NCI-H2196 (cell line): Measurements from ENCODE around the gene CFAP20DC.
"Not testable (repeated sequence)": the region's sequence is repeated elsewhere in the genome, so short reads cannot be mapped to it uniquely, and the experiment has no call there.

ENCODE experiments used
- DNase-seq: peaks from one replicate; lab custom pipeline; 2025; ENCODE audit not compliant: unreplicated experiment; lab: John Stamatoyannopoulos, UW

Gene CFAP20DC

DNA sequence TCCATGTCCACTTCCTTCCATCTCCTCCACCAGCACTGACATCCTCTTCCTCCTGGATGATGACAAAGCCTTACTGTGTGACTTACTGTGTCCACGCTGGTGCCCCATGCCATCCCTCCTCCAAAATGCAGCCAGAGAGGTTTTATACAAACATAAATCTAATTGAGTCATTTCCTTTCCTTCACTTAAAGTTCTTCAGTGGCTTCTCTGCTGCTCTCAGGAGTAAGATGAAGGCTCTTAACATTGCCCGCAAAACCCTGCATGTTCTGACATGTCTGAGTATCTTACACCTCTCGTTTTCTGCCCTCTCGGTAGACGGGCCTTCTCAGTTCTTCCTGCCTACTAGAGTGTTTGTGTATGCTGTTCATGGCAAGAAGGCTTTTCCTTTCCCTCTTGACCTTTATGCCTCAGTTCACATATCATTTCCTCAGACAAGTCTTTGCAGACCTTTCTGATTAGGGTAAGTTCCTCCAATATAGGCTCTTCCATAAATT, 175.5 kb downstream of the CFAP20DC start:
- DNase-seq, result no peak

DNA sequence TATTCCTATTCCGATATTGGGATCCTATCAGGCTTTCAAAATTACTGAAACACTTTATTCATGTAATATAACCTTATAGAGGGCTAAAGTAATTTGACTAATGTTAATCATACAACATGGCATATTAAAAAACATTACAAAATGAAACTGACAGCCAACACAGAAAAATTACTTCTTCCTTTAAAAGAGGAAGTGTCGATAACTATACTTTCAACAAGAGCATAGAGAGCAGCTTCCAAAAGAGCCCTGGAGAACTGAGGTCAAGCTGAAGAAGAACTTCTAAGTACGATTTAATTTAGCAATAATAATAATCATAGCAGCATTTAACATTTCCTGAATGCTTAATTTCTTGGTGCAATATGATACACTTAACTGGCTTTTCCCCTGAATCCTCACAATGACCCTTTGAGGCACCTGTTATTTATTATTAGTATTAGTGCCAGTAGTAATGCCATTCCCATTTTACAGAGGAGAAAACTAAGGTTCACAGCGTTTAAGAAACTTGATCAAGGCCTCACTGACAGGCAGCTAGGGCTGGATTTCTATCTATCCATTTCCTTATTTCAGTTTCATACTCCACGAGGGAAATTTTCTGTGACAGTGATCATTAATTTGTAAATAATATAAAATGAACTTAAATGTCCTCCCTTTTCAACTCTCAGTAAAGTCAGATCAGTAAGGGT, 181.6 kb downstream of the CFAP20DC start:
- no peak for DNase-seq

DNA sequence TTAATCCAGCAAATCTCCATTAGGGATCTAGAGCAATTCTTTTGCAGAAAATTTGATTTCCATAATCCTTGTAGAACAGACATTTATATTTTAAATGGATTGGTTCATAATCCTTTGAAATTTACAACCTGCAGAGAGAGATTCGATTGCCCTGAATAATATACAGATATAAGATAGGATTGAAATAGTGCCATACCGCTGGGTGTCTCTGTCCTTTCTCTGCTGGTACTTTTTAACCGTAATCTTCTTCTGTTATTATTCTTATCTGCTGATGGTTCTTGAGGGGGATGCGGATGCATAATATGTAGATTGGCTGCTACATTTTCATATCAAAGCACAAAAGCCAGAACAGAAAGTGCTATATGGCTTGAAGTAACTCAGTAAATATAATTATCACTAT, 182.2 kb downstream of the CFAP20DC start:
- no peak for DNase-seq

DNA sequence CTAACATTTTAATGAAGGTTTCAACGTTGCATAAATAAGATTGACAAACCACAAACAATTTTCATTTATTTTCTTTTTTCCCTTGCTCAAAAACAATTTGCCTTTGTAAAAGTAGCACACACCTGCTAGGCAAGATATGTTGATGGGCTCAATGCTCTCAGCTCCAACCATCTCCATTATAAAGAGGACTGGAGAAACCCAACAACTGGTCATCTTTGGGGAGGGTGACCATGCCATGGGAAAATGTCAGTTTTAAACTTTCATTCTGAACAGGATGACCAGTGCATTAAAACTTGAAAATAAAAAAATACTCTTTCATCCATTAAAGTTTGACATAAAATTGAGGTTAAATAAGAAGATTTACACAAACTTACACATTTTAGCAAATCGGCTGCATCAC, 183.7 kb downstream of the CFAP20DC start:
- DNase-seq, result no peak

DNA sequence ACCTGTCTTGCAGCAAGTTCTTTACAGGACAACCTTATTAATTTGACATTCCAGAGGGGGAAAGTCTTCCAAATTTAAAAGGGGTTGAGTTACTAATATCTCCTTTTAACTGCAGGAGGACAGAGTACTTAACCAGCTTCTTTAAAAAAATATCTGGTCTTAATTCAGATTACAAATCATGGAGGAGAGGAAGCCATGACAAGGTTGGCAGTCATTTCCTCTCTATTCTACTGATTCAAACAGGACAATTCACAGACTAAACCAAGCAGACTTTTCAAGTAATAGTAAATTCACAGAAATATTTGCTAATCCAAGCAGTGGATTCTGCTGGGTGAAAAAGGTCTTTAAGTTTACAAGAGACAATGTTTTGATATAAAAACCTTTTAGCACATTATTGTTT, 185.3 kb downstream of the CFAP20DC start:
- no peak for DNase-seq

DNA sequence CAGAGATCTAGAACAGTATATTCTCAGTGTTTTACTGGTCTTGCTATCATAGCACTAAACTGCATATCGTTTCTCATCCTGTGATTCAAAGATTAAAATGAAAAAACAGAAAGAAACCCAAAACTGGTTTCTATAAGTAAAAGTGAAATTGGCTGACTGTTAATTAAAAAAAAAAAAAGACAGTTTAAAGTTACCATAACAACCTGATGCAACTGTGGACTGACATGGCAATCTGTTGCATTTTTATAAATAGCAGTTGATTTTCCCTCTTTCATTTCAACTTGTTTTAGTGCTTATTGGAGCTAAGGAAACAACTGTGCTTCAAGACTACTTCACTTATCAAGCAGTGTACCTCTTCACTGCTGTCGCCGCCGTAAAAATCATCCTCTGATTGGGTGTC, 186.6 kb downstream of the CFAP20DC start:
- DNase-seq, result no peak

DNA sequence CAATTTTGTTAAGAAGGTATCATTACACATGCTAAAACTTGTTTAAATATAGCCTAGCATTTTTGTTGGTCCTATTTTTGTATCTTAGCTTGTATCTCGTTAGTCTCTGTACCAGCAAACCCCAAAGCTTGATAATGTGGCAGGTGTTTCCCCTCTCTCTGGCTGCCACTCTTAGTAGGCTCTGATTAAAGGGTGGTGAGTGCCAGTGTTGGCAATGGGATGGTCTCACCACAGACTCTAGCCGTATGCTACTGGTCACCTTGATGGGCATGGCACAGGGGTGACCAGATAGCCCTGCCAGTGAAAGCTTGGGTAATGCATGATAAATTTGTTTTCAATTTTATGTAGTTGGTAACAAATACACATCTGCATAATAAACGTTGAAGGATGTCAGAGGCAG, 188.3 kb downstream of the CFAP20DC start:
- no peak for DNase-seq

DNA sequence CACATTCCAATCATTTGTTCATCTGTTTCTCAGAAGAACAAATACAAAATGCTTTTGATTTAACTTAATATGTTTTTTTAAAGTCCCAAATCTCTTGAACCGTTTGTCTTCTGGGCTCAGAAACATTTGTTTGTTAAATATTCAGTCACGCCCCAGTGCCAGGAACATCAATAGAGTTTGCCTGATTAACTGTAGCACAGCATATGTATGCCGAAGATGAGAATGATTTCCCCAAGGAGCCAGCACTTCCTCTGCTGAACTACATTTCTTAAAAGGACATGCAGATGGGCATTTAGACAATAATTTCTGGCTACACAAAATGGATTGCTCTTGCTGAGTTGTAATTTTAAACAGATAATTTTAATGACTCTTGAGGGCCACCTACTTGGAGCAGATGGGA, 191.7 kb downstream of the CFAP20DC start:
- no peak for DNase-seq

DNA sequence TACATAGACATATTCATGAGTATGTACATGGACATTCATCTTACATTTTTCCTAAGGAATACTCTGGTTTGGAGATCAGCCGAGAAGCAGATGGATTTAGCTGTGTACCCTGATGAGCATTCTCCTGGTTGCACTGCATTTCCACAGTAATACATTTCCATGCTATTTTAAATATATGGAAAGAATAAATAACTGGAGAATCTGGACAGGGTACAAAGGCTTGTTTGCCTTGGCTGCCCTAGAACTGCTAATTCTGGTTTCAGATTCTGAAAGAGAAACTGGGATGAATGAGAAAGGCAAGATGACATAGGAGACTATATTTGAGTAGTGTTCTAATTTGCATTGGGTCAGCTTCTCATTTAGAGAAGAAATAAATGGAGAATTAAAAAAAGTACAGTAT, 192.4 kb downstream of the CFAP20DC start:
- DNase-seq, result no peak

DNA sequence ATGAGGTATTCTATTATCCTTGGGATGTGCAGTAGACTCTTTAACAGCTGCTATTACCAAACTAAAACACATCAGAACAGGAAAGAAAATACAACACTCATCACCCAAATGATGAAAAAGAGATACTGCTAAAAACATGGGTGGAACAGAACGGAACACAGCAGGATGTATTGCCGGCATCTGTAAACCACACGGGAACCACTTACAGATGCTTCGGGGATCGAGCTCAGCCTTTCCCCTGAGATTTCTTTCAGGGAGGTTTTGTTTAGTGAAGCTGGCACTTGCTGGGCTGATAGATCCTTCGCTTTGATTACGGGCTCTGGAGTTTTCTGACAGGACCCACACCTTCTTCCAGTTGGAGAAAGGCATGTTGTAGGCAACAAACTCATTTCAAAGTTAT, 201.0 kb downstream of the CFAP20DC start:
- DNase-seq, result no peak

DNA sequence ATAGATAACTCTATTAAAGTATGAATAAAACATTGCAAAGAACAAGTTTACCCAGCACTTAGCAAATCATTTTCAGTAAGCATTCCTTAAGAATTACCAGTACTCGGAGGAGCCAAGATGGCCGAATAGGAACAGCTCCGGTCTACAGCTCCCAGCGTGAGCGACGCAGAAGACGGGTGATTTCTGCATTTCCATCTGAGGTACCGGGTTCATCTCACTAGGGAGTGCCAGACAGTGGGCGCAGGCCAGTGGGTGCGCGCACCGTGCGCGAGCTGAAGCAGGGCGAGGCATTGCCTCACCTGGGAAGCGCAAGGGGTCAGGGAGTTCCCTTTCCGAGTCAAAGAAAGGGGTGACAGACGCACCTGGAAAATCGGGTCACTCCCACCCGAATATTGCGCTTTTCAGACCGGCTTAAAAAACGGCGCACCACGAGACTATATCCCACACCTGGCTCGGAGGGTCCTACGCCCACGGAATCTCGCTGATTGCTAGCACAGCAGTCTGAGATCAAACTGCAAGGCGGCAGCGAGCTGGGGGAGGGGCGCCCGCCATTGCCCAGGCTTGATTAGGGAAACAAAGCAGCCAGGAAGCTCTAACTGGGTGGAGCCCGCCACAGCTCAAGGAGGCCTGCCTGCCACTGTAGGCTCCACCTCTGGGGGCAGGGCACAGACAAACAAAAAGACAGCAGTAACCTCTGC, 207.6 kb downstream of the CFAP20DC start:
- DNase-seq, result not testable (repeated sequence)

DNA sequence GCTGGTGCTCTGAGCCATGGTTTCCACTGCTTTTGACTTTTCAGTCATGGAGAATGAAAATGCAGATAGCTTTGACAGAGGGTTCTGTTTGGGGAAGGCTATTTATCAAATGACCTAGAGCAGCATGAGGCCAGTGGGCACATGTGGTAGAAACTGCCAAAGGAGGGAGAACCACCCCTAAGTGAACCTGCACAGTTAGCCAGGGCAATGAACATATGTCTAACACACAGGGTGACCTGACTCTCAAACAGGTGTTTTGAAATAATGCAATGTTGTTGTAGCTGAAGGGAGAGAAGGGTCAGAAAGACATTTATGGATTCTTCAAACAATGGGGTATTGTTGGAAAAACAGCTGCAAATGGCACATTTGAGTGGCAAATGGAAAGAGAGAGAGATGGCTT, 208.9 kb downstream of the CFAP20DC start:
- DNase-seq, result no peak

DNA sequence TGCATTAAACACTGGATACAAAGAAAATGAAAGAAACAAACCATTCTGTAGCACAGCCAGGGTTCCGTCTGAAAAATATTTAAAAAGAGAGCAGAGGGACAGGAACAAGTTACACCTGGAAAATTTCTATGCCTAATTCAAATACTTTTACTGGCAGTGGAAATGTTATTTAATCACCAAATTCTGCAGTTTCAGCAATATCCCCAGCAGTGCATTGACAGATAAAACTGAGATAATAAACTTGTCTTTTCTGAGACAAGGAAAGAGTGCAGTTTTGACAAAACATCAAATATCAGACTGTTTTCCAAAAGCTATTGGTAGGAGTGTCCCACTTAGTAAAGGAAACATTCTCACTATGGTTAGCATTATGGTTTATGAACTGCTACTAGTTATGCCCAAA, 209.9 kb downstream of the CFAP20DC start:
- DNase-seq, result no peak

DNA sequence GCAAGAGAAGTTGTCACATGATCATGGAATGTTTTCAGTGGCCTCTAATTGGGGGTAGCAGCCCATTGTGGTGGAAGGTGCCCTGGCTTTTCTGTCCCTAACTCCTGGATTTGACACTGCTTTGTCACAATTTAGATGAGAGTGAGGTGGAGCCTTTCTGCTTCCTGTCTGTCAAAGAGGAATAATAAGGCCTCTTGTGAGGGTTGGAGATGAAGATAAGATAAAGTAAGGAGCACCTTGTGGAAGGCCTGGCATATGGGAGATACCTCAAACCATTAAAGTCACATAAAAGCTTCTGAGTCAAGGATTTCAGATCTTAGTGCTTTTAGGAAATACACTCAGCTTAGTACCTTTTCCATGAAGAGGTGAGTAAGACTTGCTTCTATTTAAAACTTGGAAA, 210.6 kb downstream of the CFAP20DC start:
- DNase-seq, result no peak

DNA sequence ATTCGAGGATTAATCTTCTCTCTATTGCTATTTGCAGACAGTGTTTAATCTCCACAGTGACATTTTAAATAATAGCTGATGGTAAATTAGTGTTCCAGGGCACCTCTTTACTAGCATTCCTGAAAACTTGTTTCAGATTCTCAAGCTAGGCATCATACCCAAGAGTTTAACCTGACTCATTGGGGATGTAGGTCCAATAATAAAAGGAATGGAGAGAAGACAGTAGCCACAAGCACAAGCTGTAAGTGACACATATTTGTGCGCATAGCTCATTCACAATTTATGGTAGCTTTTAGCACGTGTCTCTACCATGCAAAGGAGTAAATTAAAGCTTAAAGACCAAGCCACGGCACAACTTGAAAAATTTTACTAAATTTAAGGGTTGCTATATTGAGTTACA, 212.0 kb downstream of the CFAP20DC start:
- no peak for DNase-seq

DNA sequence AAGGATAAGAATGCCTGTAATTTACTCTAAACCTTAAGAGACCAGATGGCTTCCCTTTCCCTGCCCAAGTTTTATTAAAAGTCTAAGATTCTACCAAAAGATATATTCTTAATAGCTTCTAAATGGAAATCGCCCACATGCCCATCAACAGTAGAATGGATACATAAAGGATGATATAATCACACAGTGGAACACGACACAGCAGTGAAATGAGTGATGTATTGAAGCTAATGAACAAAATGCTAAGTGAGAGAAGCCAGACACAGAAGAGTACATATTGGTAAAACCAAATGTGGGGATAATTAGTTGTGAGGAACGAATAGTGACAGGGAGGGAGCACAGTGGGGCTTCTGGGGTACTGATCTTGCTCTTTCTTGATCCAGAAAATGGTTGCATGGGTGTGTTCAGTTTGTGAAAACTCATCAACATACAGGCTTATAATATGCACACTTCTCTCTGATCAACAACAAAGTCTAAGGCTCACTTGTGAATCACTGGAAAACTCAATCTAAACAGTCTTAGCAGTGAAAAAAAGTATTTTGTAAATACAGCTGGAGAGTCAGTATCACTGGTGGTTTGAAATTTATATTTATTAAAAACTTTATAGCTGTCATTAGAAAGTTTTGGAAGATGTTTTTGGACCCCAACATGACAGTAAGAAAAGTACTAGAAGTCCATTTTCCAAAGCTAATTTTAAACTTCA, 212.5 kb downstream of the CFAP20DC start:
- no peak for DNase-seq

DNA sequence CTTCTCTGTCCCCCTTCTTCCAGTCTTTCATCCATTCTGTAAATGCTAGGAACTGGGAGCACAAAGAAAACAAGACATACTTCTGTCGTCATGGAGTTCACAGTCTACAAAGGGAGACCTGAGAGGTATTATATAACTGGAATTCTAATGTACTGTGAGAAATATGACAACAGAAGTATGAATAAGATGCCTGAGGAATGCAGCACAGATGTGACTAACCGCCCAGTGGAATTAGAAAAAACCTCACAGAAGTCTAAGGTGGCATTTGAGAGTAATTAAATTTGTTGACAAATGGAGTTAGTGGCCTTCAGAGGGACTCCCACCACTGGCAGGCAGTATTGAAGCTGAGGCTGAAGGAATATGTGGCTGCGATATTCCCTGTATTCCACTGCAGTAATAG, 214.7 kb downstream of the CFAP20DC start:
- DNase-seq, result no peak

DNA sequence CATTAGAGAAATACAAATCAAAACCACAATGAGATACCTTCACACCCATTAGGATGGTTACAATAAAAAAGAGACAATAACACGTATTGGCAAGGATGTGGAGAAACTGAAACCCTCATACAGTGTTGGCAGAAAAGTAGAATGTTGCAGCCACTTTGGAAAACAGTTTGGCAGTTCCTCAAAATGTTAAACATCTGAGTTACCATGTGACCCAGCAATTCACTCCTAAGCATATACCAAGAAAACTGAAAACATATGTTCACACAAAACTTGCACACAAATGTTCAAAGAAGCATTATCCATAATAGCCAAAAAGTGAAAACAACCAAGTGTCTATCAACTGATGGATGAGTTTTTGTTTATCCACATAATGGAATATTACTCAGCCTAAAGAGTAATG, 216.3 kb downstream of the CFAP20DC start:
- no peak for DNase-seq

DNA sequence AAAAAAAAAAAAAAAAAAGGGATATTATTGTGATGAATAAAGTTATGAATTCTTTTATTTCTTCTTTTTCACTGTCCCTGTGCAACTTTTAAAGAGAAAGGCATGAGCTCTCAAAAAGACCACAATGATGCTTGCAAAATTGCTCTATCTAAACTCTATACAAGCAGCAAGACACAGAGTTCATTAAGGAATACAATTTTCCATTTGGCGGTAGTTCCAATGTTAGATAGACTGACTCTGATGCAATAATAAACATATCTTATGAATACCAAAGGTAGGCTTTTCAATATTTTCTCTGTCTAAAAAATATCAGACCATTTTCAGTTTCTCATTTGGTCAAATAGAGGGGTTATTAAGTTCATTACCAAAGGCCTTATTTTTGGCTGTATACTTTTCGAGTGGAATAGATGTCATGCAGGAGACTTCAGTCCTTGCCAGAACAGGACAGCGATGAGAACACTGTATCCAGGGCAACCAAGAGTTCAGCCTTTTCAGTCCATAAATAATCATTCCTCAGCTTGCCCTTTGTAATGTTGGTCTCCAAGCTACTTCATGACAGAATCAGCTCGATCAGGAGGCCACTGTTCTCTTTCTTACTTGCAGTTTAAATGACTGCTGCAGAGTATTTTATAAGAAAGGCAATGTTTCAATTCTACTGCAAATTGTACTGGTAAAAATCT, 220.4 kb downstream of the CFAP20DC start:
- no peak for DNase-seq

DNA sequence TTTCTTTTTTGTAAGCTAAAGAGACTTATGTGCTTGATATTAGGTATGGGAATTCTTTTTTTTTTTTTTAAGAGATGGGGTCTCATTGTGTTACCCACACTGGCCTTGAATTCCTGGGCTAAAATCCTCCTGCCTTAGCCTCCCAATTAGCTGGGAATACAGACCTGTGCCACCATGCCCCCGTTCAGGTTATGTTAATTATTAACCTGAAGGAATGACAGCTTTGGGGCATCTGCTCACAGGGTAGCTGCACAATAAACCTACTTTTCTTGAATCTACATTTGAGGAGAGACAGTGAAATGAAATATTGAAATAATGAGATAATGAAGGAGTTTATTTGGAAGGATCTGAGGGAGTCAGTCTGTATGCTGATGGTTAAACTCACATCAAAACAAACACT, 225.0 kb downstream of the CFAP20DC start:
- DNase-seq, result no peak

DNA sequence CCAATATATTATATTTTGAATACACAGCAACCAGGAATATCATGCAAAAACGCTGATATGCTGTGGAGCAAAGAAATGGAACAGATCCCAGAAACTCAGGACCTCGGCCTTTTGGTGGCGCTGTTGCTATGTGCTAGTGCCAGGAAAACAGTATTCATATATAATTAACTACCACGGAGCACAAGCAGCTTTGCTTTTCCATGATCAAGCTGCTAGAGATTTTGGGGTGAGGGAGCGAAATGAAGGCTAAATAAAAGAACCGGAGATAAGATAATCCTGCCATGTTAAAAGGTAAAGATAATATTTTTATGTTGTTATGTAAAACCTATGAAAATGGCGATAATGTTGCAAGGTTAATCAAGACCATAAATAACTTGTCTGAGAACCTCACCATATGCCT, 225.5 kb downstream of the CFAP20DC start:
- peak; percentile 43 for DNase-seq
